Lower leg skin (tissue), 4 donors: ENCODE measurements around the gene FAM83E. TPM values are rescaled to one million over a fixed set of nuclear protein-coding genes. Genes with fewer than 3 reads are reported as not detected.

Experiments used
- DNase-seq, 2 donors: peaks; one replicate each; pipeline ENCODE4 v3.0.0-alpha.2; 2019; ENCODE audit warnings: low spot score in 2 of 2
- H3K4me3 ChIP-seq: fragments of 200-600 bp; sonication (generic); 2 replicates; pipeline ENCODE4 v1.5.1; 2017; ENCODE audit warnings: mild to moderate bottlenecking, low read depth; ENCODE audit not compliant: poor library complexity, severe bottlenecking
- POLR2A ChIP-seq, 2 donors: fragments of 450-650 bp; IDR thresholded peaks; one replicate each; pipeline ENCODE4 v1.6.1; 2016 to 2017; ENCODE audit warnings: antibody characterized with exemption in 2 of 2, mild to moderate bottlenecking in 1 of 2, moderate library complexity in 1 of 2
- WGBS, 2 donors: methylation state at CpG; one replicate each; pipeline ENCODE4 v1.1.5; 2018; 5-methylcytosine and 5-hydroxymethylcytosine counted together
- intact Hi-C: fragments of 100-400 bp; cut with DNase I; formaldehyde crosslinking; loops from one replicate; pipeline ENCODE4 v1.15.0; 2023; ENCODE audit warnings: low total_unique reads
- total RNA-seq, 4 donors: library from RNA; depleted of rRNA; stranded (reverse); fragments of >200 nt; gene quantifications; one replicate each; pipeline ENCODE4 v1.1.0, GENCODE V29; 2016
- TF ChIP-seq, protein P1 (sequence below), 3 donors: fragments of 450-650 bp; IDR thresholded peaks; one replicate each; pipeline ENCODE4 v1.5.1; 2016; ENCODE audit warnings: antibody characterized with exemption in 3 of 3, mild to moderate bottlenecking in 3 of 3, moderate library complexity in 2 of 3

FAM83E gene
- total RNA-seq, result 1 to 10 TPM in 2 of 4 donors, under 1 TPM in 2; 0.53 to 8.2 (median 3.8) TPM

DNA sequence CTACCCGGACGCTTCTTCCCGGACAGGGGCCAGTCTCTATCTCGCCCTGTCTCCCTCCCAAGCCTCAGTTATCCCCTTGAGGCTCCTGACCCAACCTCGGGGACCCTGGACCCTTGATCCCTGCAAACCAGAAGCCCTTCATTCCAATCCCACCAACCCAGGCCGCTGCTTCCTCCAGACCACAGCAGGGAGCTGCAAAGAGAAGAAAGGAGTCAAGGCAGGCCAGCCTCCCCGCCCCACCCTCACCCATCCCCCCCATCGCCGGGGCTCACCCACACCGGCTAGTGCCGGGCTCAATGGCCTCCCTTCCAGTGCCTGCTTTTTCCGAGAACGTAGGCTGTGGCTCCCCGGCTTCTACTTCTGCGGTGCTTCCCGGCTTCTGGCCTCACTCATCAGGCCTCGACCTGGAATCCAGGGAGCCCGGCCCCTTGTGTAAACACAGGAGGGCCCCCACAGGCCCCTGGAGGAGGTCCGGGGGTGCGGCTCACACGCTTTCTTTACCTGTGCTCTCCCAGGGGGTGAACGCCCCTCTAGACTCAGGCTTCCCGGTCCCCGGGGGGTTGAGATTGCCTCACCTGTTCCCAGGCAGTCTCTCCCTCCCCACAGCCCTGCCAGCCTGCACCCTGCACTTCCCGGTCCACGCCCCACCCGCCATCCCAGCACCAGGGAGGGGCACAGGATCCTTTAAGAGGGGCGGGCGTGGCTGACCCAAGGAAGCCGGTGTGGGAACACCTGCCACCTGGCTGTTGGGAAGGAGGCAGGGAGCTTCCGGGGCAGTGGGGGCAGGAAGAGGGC is at the start of gene FAM83E:
TSS of gene FAM83E (minus strand) at position 641 of the 795 bp plus-strand sequence. CDS start 1,704 bp downstream, outside the sequence.
- WGBS, 2 donors, result 39 to 44% methylated on average over 27 to 30 of the region's 31 CpGs
- no peak within 1 kb of the TSS for H3K4me3 ChIP-seq
- no peak for DNase-seq
- intact Hi-C loops, result no loop called here
- TF ChIP-seq POLR2A (IDR thresholded peaks at IDR 0.05), result no peak
- TF ChIP-seq, protein P1, sequence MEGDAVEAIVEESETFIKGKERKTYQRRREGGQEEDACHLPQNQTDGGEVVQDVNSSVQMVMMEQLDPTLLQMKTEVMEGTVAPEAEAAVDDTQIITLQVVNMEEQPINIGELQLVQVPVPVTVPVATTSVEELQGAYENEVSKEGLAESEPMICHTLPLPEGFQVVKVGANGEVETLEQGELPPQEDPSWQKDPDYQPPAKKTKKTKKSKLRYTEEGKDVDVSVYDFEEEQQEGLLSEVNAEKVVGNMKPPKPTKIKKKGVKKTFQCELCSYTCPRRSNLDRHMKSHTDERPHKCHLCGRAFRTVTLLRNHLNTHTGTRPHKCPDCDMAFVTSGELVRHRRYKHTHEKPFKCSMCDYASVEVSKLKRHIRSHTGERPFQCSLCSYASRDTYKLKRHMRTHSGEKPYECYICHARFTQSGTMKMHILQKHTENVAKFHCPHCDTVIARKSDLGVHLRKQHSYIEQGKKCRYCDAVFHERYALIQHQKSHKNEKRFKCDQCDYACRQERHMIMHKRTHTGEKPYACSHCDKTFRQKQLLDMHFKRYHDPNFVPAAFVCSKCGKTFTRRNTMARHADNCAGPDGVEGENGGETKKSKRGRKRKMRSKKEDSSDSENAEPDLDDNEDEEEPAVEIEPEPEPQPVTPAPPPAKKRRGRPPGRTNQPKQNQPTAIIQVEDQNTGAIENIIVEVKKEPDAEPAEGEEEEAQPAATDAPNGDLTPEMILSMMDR (IDR thresholded peaks at IDR 0.05), result no peak

DNA sequence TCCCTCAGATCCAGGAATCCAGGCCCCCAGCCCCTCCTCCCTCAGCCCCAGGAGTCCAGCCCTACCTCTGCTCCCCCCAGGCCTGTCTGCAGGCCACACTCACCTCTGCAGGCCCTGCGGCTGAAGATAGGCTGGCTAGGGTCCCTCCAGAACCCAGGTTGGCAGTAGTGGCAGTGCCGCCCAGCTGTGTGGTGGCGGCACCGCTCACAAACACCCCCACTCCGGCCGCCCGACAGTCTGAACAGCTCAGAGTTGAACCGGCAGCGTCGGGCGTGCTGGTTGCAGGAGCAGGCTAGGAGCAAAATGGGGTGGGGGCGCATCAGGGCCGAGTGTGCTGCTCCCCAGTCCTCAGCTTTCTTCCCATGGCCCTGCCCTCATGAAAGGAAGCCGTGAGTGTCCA is 49.6 kb upstream of the FAM83E start:
- WGBS, 2 donors, result 86 to 91% methylated on average over 11 to 14 of the region's 14 CpGs
- no peak overlapping the region for H3K4me3 ChIP-seq
- no peak for DNase-seq
- intact Hi-C loops, result no loop called here
- no peak for TF ChIP-seq POLR2A (IDR thresholded peaks at IDR 0.05)
- TF ChIP-seq, protein P1 (IDR thresholded peaks at IDR 0.05), result no peak

DNA sequence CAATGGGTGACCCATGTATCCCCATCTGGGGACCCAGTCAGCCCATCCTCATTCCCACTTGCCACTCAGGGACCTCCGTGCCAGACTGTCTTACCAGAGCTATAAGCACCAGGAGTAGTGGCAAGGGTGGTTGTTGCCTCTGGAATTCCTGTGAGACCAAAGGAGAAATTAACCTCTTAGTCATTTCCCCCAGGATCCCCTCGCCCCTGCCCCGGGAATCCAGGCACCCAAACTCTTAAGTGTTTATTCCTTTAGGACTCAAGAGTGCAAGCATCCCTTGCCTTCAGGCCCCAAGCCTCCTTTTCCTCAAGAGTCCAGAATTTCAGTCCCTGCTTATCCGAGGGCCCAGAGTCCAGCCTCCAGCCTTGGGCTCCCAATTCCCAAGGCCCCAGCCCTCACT is 48.8 kb upstream of the FAM83E start:
- DNase-seq, result no peak
- no peak overlapping the region for H3K4me3 ChIP-seq
- 94 to 95% methylated on average over 4 of the region's 4 CpGs for WGBS, 2 donors
- TF ChIP-seq POLR2A (IDR thresholded peaks at IDR 0.05), result no peak
- TF ChIP-seq, protein P1 (IDR thresholded peaks at IDR 0.05), result no peak
- intact Hi-C loops, result no loop called here

DNA sequence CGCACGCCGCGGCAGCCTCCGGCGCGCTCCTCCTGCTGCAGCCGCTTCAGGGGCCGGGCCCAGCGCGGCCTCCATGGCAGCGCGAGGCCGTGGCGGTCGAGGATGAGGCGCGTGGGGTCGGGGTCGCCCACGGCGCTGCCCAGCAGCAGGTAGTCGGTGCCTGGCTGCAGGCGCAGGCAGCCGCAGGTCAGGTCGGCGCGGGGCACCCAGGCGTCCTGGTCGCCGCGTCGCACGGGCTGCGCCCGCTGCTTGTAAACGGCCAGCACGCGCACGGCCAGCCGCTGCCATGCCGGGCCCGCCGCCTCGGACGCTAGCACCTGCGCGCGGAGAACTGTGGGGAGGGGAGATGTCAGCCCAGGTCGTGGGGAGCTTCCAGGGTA is 46.8 kb upstream of the FAM83E start:
- no peak overlapping the region for H3K4me3 ChIP-seq
- intact Hi-C loops, result no loop called here
- TF ChIP-seq POLR2A (IDR thresholded peaks at IDR 0.05), result no peak
- no peak for DNase-seq
- WGBS, 2 donors, result 95 to 96% methylated on average over 38 to 41 of the region's 50 CpGs

DNA sequence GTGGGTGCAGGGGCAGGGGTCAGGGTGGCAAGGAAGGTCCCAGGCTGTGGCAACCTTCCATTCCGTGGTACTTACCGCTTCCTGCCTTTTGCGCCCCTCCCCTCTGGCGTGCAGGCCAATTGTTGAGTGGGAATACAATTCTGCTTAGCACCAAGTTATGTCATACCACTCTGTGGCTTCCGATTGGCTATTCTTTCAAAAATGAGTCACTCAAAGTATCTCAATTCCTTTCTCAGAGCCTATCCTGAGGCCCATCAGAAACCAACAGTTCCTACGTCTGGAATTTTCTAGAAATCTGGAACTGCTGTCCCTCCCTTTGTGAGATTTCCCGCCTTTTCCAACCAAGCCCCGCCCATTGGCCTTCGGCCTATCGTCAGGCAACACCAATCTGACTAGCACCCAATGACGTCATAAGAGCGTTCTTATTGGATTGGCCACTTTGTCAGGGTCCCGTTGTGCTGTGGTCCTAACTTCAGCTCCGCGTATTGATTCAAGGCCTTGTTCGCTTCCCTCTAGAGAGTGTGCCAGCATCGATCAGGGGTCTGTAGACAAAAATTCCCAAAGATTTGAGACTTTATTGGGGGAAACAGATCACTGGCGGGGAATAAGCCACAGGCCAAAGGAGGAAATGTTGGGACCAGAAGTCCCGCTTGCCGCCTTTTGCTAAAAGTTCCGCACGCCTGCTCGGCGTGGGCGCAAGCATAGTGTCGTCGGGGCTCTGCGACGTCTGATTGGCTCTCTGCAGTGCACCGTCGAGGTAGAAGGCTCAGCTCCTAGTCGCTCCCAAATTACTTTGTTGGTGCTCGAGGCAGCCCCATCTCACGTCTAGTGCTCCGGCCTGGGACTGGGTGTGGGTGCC is 46.2 kb upstream of the FAM83E start:
- no peak overlapping the region for H3K4me3 ChIP-seq
- intact Hi-C loops, result no loop called here
- 61 to 66% methylated on average over 35 of the region's 35 CpGs for WGBS, 2 donors
- DNase-seq, result peak; percentile 80 to 94
- TF ChIP-seq, protein P1 (IDR thresholded peaks at IDR 0.05), result no peak
- no peak for TF ChIP-seq POLR2A (IDR thresholded peaks at IDR 0.05)

DNA sequence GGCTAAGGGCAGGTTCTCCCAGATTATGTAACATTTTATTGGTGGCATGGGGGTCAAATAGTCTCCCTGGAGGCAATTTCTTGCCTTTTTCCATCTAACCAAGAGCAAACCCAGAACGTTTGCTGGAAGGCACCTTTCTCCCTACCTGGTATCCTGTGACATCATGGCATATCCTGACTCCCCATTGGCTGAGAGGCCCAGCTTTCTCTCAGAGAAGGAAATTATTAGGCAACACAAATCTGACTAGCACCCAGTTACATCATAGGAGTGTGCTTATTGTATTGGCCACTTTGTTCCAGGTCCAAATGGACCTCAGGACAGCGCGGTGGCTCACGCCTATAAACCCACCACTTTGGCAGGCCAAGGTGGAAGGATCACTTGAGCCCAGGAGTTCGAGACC is 44.9 kb upstream of the FAM83E start:
- intact Hi-C loops, result no loop called here
- no peak for DNase-seq

More for the DNA sequence above, 44.9 kb upstream of the FAM83E start:
- TF ChIP-seq, protein P1 (IDR thresholded peaks at IDR 0.05), result no peak
- TF ChIP-seq POLR2A (IDR thresholded peaks at IDR 0.05), result no peak
- no peak overlapping the region for H3K4me3 ChIP-seq
- WGBS, 2 donors, result 78 to 80% methylated on average over 5 of the region's 5 CpGs
